H1 (cell line): Measurements from ENCODE around the gene VRK2. TPM values are rescaled to one million over a fixed set of nuclear protein-coding genes. Genes with fewer than 3 reads are reported as not detected.

Source experiments
- CTCF ChIA-PET: fragments of 300-600 bp; sonication (Branson Sonifier 250); formaldehyde crosslinking; loops from one replicate; lab custom pipeline; 2021; ENCODE audit not compliant: partially characterized antibody; lab: Charles Lee
- POLR2A ChIA-PET: fragments of 300-600 bp; sonication (Branson Sonifier 250); formaldehyde crosslinking; loops from one replicate; lab custom pipeline; 2021; ENCODE audit warnings: inconsistent platforms; ENCODE audit not compliant: partially characterized antibody; lab: Charles Lee
- DNase-seq, 2 experiments: peaks; one replicate each; pipeline versions ENCODE4 v3.0.0 to v3.0.0-alpha.2; 2010 to 2022; ENCODE audit warnings: low spot score in 2 of 2, low read depth in 1 of 2, mixed read lengths in 1 of 2
- FAIRE-seq: peaks from 2 replicates; lab custom pipeline; 2011; peaks lifted over from hg19 to GRCh38; lab: Jason Lieb, UNC
- H2AFZ ChIP-seq: 2 replicates; pipeline ENCODE4 v1.8.1; 2012; ENCODE audit warnings: low read length, inconsistent platforms
- H2AK5ac ChIP-seq: 2 replicates; pipeline ENCODE4 v1.6.1; 2013; ENCODE audit warnings: low read depth, low read length
- H2BK120ac ChIP-seq: replicated peaks from 2 replicates; pipeline ENCODE3; 2013; ENCODE audit warnings: low read depth, low read length, inconsistent platforms
- H2BK12ac ChIP-seq: 2 replicates; pipeline ENCODE4 v1.6.1; 2013; ENCODE audit warnings: low read depth, low read length
- H2BK15ac ChIP-seq: 2 replicates; pipeline ENCODE4 v1.6.1; 2013; ENCODE audit warnings: low read length
- H2BK20ac ChIP-seq: 2 replicates; pipeline ENCODE4 v1.6.1; 2013; ENCODE audit warnings: low read length
- H2BK5ac ChIP-seq: 2 replicates; pipeline ENCODE4 v1.6.1; 2013; ENCODE audit warnings: low read depth, low read length
- H3K14ac ChIP-seq: 2 replicates; pipeline ENCODE4 v1.6.1; 2013; ENCODE audit warnings: inconsistent platforms; ENCODE audit not compliant: insufficient read length
- H3K18ac ChIP-seq: 2 replicates; pipeline ENCODE4 v1.6.1; 2013; ENCODE audit warnings: low read length; ENCODE audit errors: extremely low read depth
- H3K23ac ChIP-seq: 2 replicates; pipeline ENCODE4 v1.6.1; 2013; ENCODE audit warnings: inconsistent platforms; ENCODE audit not compliant: insufficient read length
- H3K23me2 ChIP-seq: 2 replicates; pipeline ENCODE4 v1.6.1; 2013; ENCODE audit warnings: low read depth, low read length
- H3K27ac ChIP-seq: 2 replicates; pipeline ENCODE4 v1.6.1; 2011; ENCODE audit warnings: low read depth, low read length, inconsistent platforms
- H3K27me3 ChIP-seq, 4 experiments: replicated peaks in 1 of 4; 1 replicate in 1 of 4; 2 replicates in 3 of 4; pipeline versions ENCODE4 v1.6.1 to v1.8.1; 2011 to 2013; ENCODE audit warnings: low read length in 3 of 4, mild to moderate bottlenecking in 3 of 4, inconsistent platforms in 2 of 4, mixed read lengths in 2 of 4, moderate library complexity in 1 of 4; ENCODE audit not compliant: control insufficient read depth in 3 of 4, insufficient read depth in 3 of 4; ENCODE audit errors: extremely low read depth in 1 of 4
- H3K36me3 ChIP-seq, 4 experiments: 2 replicates each; pipeline versions ENCODE4 v1.6.1 to v1.8.1; 2011 to 2013; ENCODE audit warnings: mild to moderate bottlenecking in 4 of 4, low read length in 3 of 4, moderate library complexity in 2 of 4, control low read depth in 1 of 4, inconsistent platforms in 1 of 4; ENCODE audit not compliant: insufficient read depth in 4 of 4, control insufficient read depth in 2 of 4
- H3K4ac ChIP-seq: replicated peaks from 2 replicates; pipeline ENCODE3; 2013; ENCODE audit warnings: low read length, low read depth, mixed read lengths, inconsistent platforms; ENCODE audit not compliant: insufficient read length
- H3K4me1 ChIP-seq, 4 experiments: replicated peaks in 1 of 4; 1 replicate in 1 of 4; 2 replicates in 3 of 4; pipeline versions ENCODE4 v1.6.1 to v1.8.1; 2011 to 2013; ENCODE audit warnings: low read length in 3 of 4, inconsistent platforms in 2 of 4, mixed read lengths in 1 of 4; ENCODE audit not compliant: insufficient read depth in 4 of 4, control insufficient read depth in 3 of 4
- H3K4me2 ChIP-seq, 2 experiments: 2 replicates each; pipeline versions ENCODE4 v1.6.1 to v1.8.1; 2011 to 2013; ENCODE audit warnings: low read depth in 2 of 2, low read length in 2 of 2, control low read depth in 1 of 2, inconsistent platforms in 1 of 2, mild to moderate bottlenecking in 1 of 2; ENCODE audit not compliant: insufficient read depth in 1 of 2
- H3K4me3 ChIP-seq, 4 experiments: fragments of 200-600, 300-600 bp in 1 of 4; sonication (generic), shearing (Covaris generic), sonication (Bioruptor Twin) in 1 of 4; 2 replicates each; pipeline versions ENCODE4 v1.5.1 to v1.8.1; 2011 to 2016; ENCODE audit warnings: low read length in 4 of 4, low read depth in 3 of 4, control low read depth in 2 of 4, inconsistent platforms in 2 of 4, mild to moderate bottlenecking in 2 of 4, mixed read lengths in 1 of 4, moderate library complexity in 1 of 4; ENCODE audit not compliant: insufficient read depth in 2 of 4; ENCODE audit errors: extremely low read depth in 1 of 4
- H3K56ac ChIP-seq: replicated peaks from 2 replicates; pipeline ENCODE3; 2013; ENCODE audit warnings: low read depth, mild to moderate bottlenecking, mixed read lengths, low read length, inconsistent platforms; ENCODE audit not compliant: insufficient read length
- H3K79me1 ChIP-seq: 2 replicates; pipeline ENCODE4 v1.6.1; 2013; ENCODE audit warnings: low read depth, low read length, control low read depth
- H3K79me2 ChIP-seq, 2 experiments: 2 replicates each; pipeline versions ENCODE4 v1.6.1 to v1.8.1; 2012 to 2013; ENCODE audit warnings: low read length in 2 of 2, mild to moderate bottlenecking in 2 of 2, inconsistent platforms in 1 of 2; ENCODE audit not compliant: insufficient read depth in 2 of 2, control insufficient read depth in 1 of 2
- H3K9ac ChIP-seq, 4 experiments: replicated peaks in 1 of 4; 1 replicate in 1 of 4; 2 replicates in 3 of 4; pipeline versions ENCODE4 v1.6.1 to v1.8.1; 2011 to 2013; ENCODE audit warnings: low read depth in 3 of 4, low read length in 3 of 4, control low read depth in 2 of 4, mild to moderate bottlenecking in 2 of 4, moderate library complexity in 2 of 4, inconsistent platforms in 1 of 4; ENCODE audit errors: extremely low read depth in 1 of 4
- H3K9me3 ChIP-seq, 2 experiments: 2 replicates each; pipeline versions ENCODE4 v1.6.1 to v1.8.1; 2012 to 2013; ENCODE audit warnings: mild to moderate bottlenecking in 2 of 2, moderate library complexity in 2 of 2, control low read depth in 1 of 2, inconsistent platforms in 1 of 2, low read depth in 1 of 2, low read length in 1 of 2, mixed read lengths in 1 of 2; ENCODE audit not compliant: insufficient read depth in 2 of 2
- H4K20me1 ChIP-seq, 2 experiments: replicated peaks in 1 of 2; 2 replicates each; pipeline versions ENCODE3 to v1.8.1; 2011 to 2013; ENCODE audit warnings: inconsistent platforms in 2 of 2, low read length in 2 of 2, mild to moderate bottlenecking in 1 of 2; ENCODE audit not compliant: insufficient read depth in 2 of 2, control insufficient read depth in 1 of 2
- H4K5ac ChIP-seq: 2 replicates; pipeline ENCODE4 v1.6.1; 2013; ENCODE audit warnings: low read length, low read depth, mixed read lengths, inconsistent platforms; ENCODE audit not compliant: insufficient read length
- H4K8ac ChIP-seq: 2 replicates; pipeline ENCODE4 v1.8.0; 2013; ENCODE audit warnings: mild to moderate bottlenecking, moderate library complexity, low read length, inconsistent platforms; ENCODE audit not compliant: insufficient read depth; ENCODE audit errors: extremely low read depth
- H4K91ac ChIP-seq: replicated peaks from 2 replicates; pipeline ENCODE3; 2013; ENCODE audit warnings: low read length, mixed read lengths, inconsistent platforms; ENCODE audit not compliant: insufficient read length
- BCL11A ChIP-seq, 2 experiments: IDR thresholded peaks; one replicate each; pipeline ENCODE4 v1.6.1; 2011; ENCODE audit warnings: low read depth in 2 of 2, low read length in 2 of 2, mild to moderate bottlenecking in 2 of 2
- CHD2 ChIP-seq: IDR thresholded peaks from 2 replicates; pipeline ENCODE4 v1.6.1; 2012; ENCODE audit warnings: low read length, improper control_type of control experiment
- CREB1 ChIP-seq: IDR thresholded peaks from 2 replicates; pipeline ENCODE4 v1.6.1; 2012; ENCODE audit warnings: inconsistent platforms
- EP300 ChIP-seq, 2 experiments: IDR thresholded peaks; 1 replicate in 1 of 2; 2 replicates in 1 of 2; pipeline ENCODE4 v1.6.1; 2011 to 2012; ENCODE audit warnings: low read depth in 2 of 2, low read length in 2 of 2, mild to moderate bottlenecking in 2 of 2, borderline replicate concordance in 1 of 2, inconsistent platforms in 1 of 2, moderate library complexity in 1 of 2
- JUND ChIP-seq: IDR thresholded peaks from 2 replicates; pipeline ENCODE4 v1.6.1; 2011; ENCODE audit warnings: mild to moderate bottlenecking, improper control_type of control experiment, low read length
- RNF2 ChIP-seq: fragments of 200-900, 300-1000 bp; sonication (generic); IDR thresholded peaks from 2 replicates; pipeline ENCODE4 v1.7.1; 2016; ENCODE audit warnings: borderline replicate concordance, low read depth, mild to moderate bottlenecking, antibody characterized with exemption, low read length; ENCODE audit not compliant: poor library complexity, severe bottlenecking; ENCODE audit errors: missing control alignments
- RXRA ChIP-seq: IDR thresholded peaks from 2 replicates; pipeline ENCODE4 v1.6.1; 2011; ENCODE audit warnings: low read depth, mild to moderate bottlenecking, low read length, moderate library complexity; ENCODE audit not compliant: insufficient read depth
- SAP30 ChIP-seq: fragments of 300-600 bp; sonication (generic); IDR thresholded peaks from 2 replicates; pipeline ENCODE4 v1.7.1; 2012; ENCODE audit warnings: low read length, moderate library complexity, mild to moderate bottlenecking, inconsistent platforms; ENCODE audit not compliant: insufficient read depth, insufficient replicate concordance
- TCF12 ChIP-seq: IDR thresholded peaks from 2 replicates; pipeline ENCODE4 v1.6.1; 2011; ENCODE audit warnings: low read depth, mild to moderate bottlenecking, low read length
- TEAD4 ChIP-seq: IDR thresholded peaks from 2 replicates; pipeline ENCODE4 v1.6.1; 2012; ENCODE audit warnings: low read depth, low read length, inconsistent platforms, mixed read lengths
- ZNF274 ChIP-seq: IDR thresholded peaks from 2 replicates; pipeline ENCODE4 v1.7.0; 2012; ENCODE audit warnings: low read length, borderline replicate concordance; ENCODE audit errors: extremely low read depth
- WGBS, 2 experiments: shearing (Covaris generic) in 1 of 2; methylation state at CpG; one replicate each; pipeline versions ENCODE4 v1.1.6 to v1.1.7; 2013 to 2015; ENCODE audit warnings: low lambda C conversion rate in 2 of 2, mixed read lengths in 2 of 2, inconsistent platforms in 1 of 2, low coverage in 1 of 2, missing lambda C conversion rate in 1 of 2; ENCODE audit not compliant: insufficient replicate concordance in 2 of 2, insufficient coverage in 1 of 2, insufficient read length in 1 of 2; ENCODE audit errors: extremely low coverage in 1 of 2, missing lambda C conversion rate in 1 of 2; 5-methylcytosine and 5-hydroxymethylcytosine counted together
- polyA plus RNA-seq, 7 experiments: library from polyadenylated mRNA; depleted of rRNA in 3 of 7; stranded (reverse) in 5 of 7; unstranded in 2 of 7; fragments of >200 nt in 5 of 7; fragments of 200-250 nt in 2 of 7; gene quantifications; 1 replicate in 5 of 7; 2 replicates in 1 of 7; 4 replicates in 1 of 7; pipeline versions ENCODE4 v1.2.1 to v1.2.3, GENCODE V29; 2011 to 2013; ENCODE audit warnings: missing spikeins in 2 of 7, mixed read lengths in 2 of 7
- total RNA-seq: library from RNA; stranded (reverse); fragmentation: NEBNext Ultra II Directional; extraction: Animal tissue kit (Norgen Biotek cat#: 25700); gene quantifications from 2 replicates; pipeline ENCODE4 v1.2.1, GENCODE V29; 2021
- TF ChIP-seq, protein P1 (sequence below), 3 experiments: IDR thresholded peaks; 1 replicate in 2 of 3; 2 replicates in 1 of 3; pipeline versions ENCODE4 v1.5.1 to v1.6.1; 2011; ENCODE audit warnings: low read length in 3 of 3, mild to moderate bottlenecking in 3 of 3, inconsistent platforms in 2 of 3, low read depth in 1 of 3, moderate library complexity in 1 of 3; ENCODE audit not compliant: insufficient read depth in 1 of 3; ENCODE audit errors: control extremely low read depth in 1 of 3

VRK2 gene
- total and polyA plus RNA-seq, 2 of the 8 experiments (the other 6 are each of a cell fraction or from before 2014, with no cell fraction given): 7.6 to 27.8 TPM

DNA sequence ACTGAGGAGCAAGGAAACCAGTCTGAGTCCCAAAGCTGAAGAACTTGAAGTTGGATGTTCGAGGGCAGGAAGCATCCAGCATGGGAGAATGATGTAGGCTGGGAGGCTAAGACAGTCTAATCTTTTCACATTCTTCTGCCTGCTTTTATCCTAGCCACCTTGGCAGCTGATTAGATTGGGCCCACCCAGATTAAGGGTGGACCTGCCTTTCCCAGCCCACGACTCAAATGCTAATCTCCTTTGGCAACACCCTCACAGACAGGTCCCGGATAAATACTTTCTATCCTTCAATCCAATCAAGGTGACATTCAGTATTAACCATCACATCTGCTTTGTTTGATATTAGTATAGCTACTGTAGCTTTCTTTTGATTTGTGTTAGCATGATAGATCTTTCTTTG is 27.1 kb downstream of the VRK2 start:
- no peak overlapping the region for H3K14ac ChIP-seq
- H2AK5ac ChIP-seq: no peak overlapping the region
- H3K4me1 ChIP-seq: no peaks in the 10 kb centered on the region
- H3K4me3 ChIP-seq: no peak overlapping the region
- FAIRE-seq (no peak), DNase-seq (no peak)
- H3K56ac ChIP-seq: no peak overlapping the region
- H3K79me1 ChIP-seq: no peaks in the 10 kb centered on the region
- H2BK5ac ChIP-seq: no peak overlapping the region
- no peaks in the 10 kb centered on the region for H3K23me2 ChIP-seq
- H2BK120ac ChIP-seq: no peak overlapping the region
- H2BK15ac ChIP-seq: no peak overlapping the region
- no peak overlapping the region for H2AFZ ChIP-seq
- no peak overlapping the region for H4K5ac ChIP-seq
- no peak overlapping the region for H2BK12ac ChIP-seq
- no peak overlapping the region for H3K4ac ChIP-seq
- peaks cover 0 to 14% of the 10 kb centered on the region in 2 experiments; a peak in 2 of 4 replicates for H3K79me2 ChIP-seq
- no peaks in the 10 kb centered on the region for H3K27me3 ChIP-seq
- H4K91ac ChIP-seq: no peak overlapping the region
- CTCF ChIA-PET: interaction anchor here (1.7 kb wide), 1 partner anchor 16 kb away, joined by 4 read pairs; no protein-coding TSS in a partner anchor
- no peaks in the 10 kb centered on the region; a peak in 1 of 8 replicates for H3K36me3 ChIP-seq
- H3K23ac ChIP-seq: no peak overlapping the region
- whole genome bisulfite sequencing, 2 experiments: 84% methylated on average over 3 of the region's 3 CpGs; no CpG with 5 or more reads in 1 of the 2 experiments
- H4K20me1 ChIP-seq: no peaks in the 10 kb centered on the region
- H2BK20ac ChIP-seq: no peak overlapping the region
- POLR2A ChIA-PET: no interaction called here
- no peak overlapping the region for H4K8ac ChIP-seq
- H3K9ac ChIP-seq: no peak overlapping the region
- H3K4me2 ChIP-seq: no peak overlapping the region
- no peak overlapping the region for H3K27ac ChIP-seq
- no peaks in the 10 kb centered on the region for H3K9me3 ChIP-seq
- no peak overlapping the region for H3K18ac ChIP-seq
- no peak for TF ChIP-seq TCF12
- TF ChIP-seq JUND: no peak
- no peak for TF ChIP-seq BCL11A (IDR thresholded peaks at IDR 0.05; ENCODE audit: low read depth in 2 of 2, low read length in 2 of 2)
- no peak for TF ChIP-seq RNF2
- no peak for TF ChIP-seq RXRA
- no peak for TF ChIP-seq CREB1
- TF ChIP-seq ZNF274: no peak
- TF ChIP-seq, protein P1, sequence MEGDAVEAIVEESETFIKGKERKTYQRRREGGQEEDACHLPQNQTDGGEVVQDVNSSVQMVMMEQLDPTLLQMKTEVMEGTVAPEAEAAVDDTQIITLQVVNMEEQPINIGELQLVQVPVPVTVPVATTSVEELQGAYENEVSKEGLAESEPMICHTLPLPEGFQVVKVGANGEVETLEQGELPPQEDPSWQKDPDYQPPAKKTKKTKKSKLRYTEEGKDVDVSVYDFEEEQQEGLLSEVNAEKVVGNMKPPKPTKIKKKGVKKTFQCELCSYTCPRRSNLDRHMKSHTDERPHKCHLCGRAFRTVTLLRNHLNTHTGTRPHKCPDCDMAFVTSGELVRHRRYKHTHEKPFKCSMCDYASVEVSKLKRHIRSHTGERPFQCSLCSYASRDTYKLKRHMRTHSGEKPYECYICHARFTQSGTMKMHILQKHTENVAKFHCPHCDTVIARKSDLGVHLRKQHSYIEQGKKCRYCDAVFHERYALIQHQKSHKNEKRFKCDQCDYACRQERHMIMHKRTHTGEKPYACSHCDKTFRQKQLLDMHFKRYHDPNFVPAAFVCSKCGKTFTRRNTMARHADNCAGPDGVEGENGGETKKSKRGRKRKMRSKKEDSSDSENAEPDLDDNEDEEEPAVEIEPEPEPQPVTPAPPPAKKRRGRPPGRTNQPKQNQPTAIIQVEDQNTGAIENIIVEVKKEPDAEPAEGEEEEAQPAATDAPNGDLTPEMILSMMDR (IDR thresholded peaks at IDR 0.05; ENCODE audit: control extremely low read depth in 1 of 3, insufficient read depth in 1 of 3, low read depth in 1 of 3, low read length in 3 of 3): no peak
- TF ChIP-seq EP300 (IDR thresholded peaks at IDR 0.05; ENCODE audit: borderline replicate concordance in 1 of 2, low read depth in 2 of 2, low read length in 2 of 2): no peak
- no peak for TF ChIP-seq CHD2
- no peak for TF ChIP-seq TEAD4
- no peak for TF ChIP-seq SAP30
